Lower leg skin (tissue), 3 donors: ENCODE data around the gene POC1A.

Experiments
- CTCF ChIP-seq, 3 donors: fragments of 450-650 bp; IDR thresholded peaks; one replicate each; pipeline ENCODE4 v1.5.1; 2016; ENCODE audit warnings: antibody characterized with exemption in 3 of 3, mild to moderate bottlenecking in 3 of 3, moderate library complexity in 2 of 3
- POLR2A ChIP-seq, 2 donors: fragments of 450-650 bp; IDR thresholded peaks; one replicate each; pipeline ENCODE4 v1.6.1; 2016 to 2017; ENCODE audit warnings: antibody characterized with exemption in 2 of 2, mild to moderate bottlenecking in 1 of 2, moderate library complexity in 1 of 2

- TF ChIP-seq CTCF (IDR thresholded peaks at IDR 0.05): no peak
- no peak for TF ChIP-seq POLR2A (IDR thresholded peaks at IDR 0.05)
These were observed 63.9 kb downstream of the POC1A start for GRCh38 chr3:52090131-52090932.
